ENCODE results near the gene NRDE2. TPM values are rescaled to one million over a fixed set of nuclear protein-coding genes. Genes with fewer than 3 reads are reported as not detected.

The NRDE2 gene
- total RNA-seq, 1 experiment from 2014 or later, result 8.6 TPM

Other genes starting within 250 kb of the NRDE2 start
- gene PSMC1, start 75.4 kb downstream of the NRDE2 start, total RNA-seq (2014; rRNA removed; shearing (Covaris generic)), result 309 and 401 TPM in 2 replicates
- 392 and 466 TPM in 2 replicates for gene CALM1, start 65.1 kb upstream of the NRDE2 start, total RNA-seq (2014; rRNA removed; shearing (Covaris generic))